MM.1S (cell line): Measurements from ENCODE around the gene ASPDH.

Source experiments
- DNase-seq: peaks from one replicate; pipeline ENCODE4 v3.0.0-alpha.2; 2015
- H2AFZ ChIP-seq: fragments of 300-600 bp; sonication (generic); 2 replicates; pipeline ENCODE4 v1.6.0; 2016; ENCODE audit warnings: antibody characterized with exemption, low read length
- H3F3A ChIP-seq: fragments of 300-600 bp; sonication (generic); 2 replicates; pipeline ENCODE4 v1.6.1; 2016; ENCODE audit warnings: mild to moderate bottlenecking, antibody characterized with exemption, low read length, moderate library complexity, mixed read lengths; ENCODE audit not compliant: insufficient read depth
- H3K27ac ChIP-seq: fragments of 300-600 bp; sonication (generic); 2 replicates; pipeline ENCODE4 v1.5.1; 2016; ENCODE audit warnings: mild to moderate bottlenecking, low read length
- H3K27me3 ChIP-seq: fragments of 300-600 bp; sonication (generic); replicated peaks from 2 replicates; pipeline ENCODE4 v1.6.0; 2016; ENCODE audit warnings: low read length; ENCODE audit not compliant: insufficient read depth
- H3K36me3 ChIP-seq: fragments of 300-600 bp; sonication (generic); replicated peaks from 2 replicates; pipeline ENCODE4 v1.6.1; 2016; ENCODE audit warnings: mild to moderate bottlenecking, low read length, mixed read lengths; ENCODE audit not compliant: insufficient read depth
- H3K4me1 ChIP-seq: fragments of 300-600 bp; sonication (generic); 2 replicates; pipeline ENCODE4 v1.6.1; 2016; ENCODE audit warnings: low read length, mixed read lengths
- H3K4me2 ChIP-seq: fragments of 300-600 bp; sonication (generic); 2 replicates; pipeline ENCODE4 v1.6.0; 2016; ENCODE audit warnings: low read depth, low read length
- H3K4me3 ChIP-seq: fragments of 300-600 bp; sonication (generic); 2 replicates; pipeline ENCODE4 v1.5.1; 2016; ENCODE audit warnings: low read length, mixed read lengths
- H3K79me2 ChIP-seq: fragments of 300-600 bp; sonication (generic); 2 replicates; pipeline ENCODE4 v1.6.1; 2016; ENCODE audit warnings: mixed run types, low read length, mixed read lengths
- H3K9ac ChIP-seq: fragments of 300-600 bp; sonication (generic); 2 replicates; pipeline ENCODE4 v1.6.1; 2016; ENCODE audit warnings: low read length, mixed read lengths
- H3K9me2 ChIP-seq: fragments of 300-600 bp; sonication (generic); replicated peaks from 2 replicates; pipeline ENCODE4 v1.6.1; 2016; ENCODE audit warnings: mild to moderate bottlenecking, low read length, mixed read lengths; ENCODE audit not compliant: insufficient read depth
- H3K9me3 ChIP-seq: fragments of 300-600 bp; sonication (generic); replicated peaks from 2 replicates; pipeline ENCODE4 v1.6.1; 2016; ENCODE audit warnings: mild to moderate bottlenecking, low read length, mixed read lengths; ENCODE audit not compliant: insufficient read depth
- H4K20me1 ChIP-seq: fragments of 300-600 bp; sonication (generic); 2 replicates; pipeline ENCODE4 v1.6.1; 2016; ENCODE audit warnings: mild to moderate bottlenecking, low read length, moderate library complexity, mixed read lengths; ENCODE audit not compliant: insufficient read depth
- EZH2 ChIP-seq: fragments of 300-600 bp; sonication (generic); optimal IDR thresholded peaks from 2 replicates; pipeline ENCODE3; 2017; ENCODE audit warnings: low read depth, mild to moderate bottlenecking, antibody characterized with exemption, low read length, mixed read lengths
- EZH2phosphoT487 ChIP-seq: fragments of 300-600 bp; sonication (generic); IDR thresholded peaks from 2 replicates; pipeline ENCODE4 v1.6.1; 2018; ENCODE audit warnings: antibody characterized with exemption, low read length
- TF ChIP-seq, protein P1 (sequence below): fragments of 300-600 bp; sonication (generic); IDR thresholded peaks from 2 replicates; pipeline ENCODE4 v1.5.1; 2016; ENCODE audit warnings: antibody characterized with exemption, low read length, mixed read lengths

Gene ASPDH

DNA sequence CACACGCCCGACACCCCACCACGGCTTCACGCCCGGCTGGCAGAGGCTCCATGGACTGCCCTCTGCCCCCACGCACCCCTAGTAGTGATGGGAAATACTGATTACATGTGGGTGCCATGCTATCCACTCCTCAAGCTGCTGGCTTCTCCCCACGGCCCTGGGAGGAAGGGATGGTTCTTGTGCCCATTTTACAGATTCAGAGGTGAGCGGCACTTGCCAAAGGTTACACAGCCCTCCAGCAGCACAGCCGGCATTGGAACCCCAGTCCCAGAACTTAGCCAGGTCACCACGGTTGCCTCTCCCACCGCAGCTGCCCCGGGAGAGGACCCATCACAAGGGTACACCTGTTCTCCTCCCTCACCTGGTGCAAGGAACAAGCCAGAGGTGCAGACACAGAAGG lies 41.3 kb upstream of the ASPDH start:
- no peak for DNase-seq
- H3K79me2 ChIP-seq = no peaks in the 10 kb centered on the region
- H3K36me3 ChIP-seq = no peaks in the 10 kb centered on the region
- no peak overlapping the region for H3K4me2 ChIP-seq
- no peak overlapping the region for H3K27ac ChIP-seq
- TF ChIP-seq, protein P1, sequence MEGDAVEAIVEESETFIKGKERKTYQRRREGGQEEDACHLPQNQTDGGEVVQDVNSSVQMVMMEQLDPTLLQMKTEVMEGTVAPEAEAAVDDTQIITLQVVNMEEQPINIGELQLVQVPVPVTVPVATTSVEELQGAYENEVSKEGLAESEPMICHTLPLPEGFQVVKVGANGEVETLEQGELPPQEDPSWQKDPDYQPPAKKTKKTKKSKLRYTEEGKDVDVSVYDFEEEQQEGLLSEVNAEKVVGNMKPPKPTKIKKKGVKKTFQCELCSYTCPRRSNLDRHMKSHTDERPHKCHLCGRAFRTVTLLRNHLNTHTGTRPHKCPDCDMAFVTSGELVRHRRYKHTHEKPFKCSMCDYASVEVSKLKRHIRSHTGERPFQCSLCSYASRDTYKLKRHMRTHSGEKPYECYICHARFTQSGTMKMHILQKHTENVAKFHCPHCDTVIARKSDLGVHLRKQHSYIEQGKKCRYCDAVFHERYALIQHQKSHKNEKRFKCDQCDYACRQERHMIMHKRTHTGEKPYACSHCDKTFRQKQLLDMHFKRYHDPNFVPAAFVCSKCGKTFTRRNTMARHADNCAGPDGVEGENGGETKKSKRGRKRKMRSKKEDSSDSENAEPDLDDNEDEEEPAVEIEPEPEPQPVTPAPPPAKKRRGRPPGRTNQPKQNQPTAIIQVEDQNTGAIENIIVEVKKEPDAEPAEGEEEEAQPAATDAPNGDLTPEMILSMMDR = no peak
- TF ChIP-seq EZH2phosphoT487 = no peak
- TF ChIP-seq EZH2 = no peak
- H3K27me3 ChIP-seq = peaks cover 91% of the 10 kb centered on the region
- no peaks in the 10 kb centered on the region for H3K4me1 ChIP-seq
- H3F3A ChIP-seq = no peaks in the 10 kb centered on the region
- H4K20me1 ChIP-seq = no peaks in the 10 kb centered on the region
- H3K9me2 ChIP-seq = no peaks in the 10 kb centered on the region
- H2AFZ ChIP-seq = no peak overlapping the region
- no peaks in the 10 kb centered on the region for H3K9me3 ChIP-seq
- no peak overlapping the region for H3K9ac ChIP-seq
- H3K4me3 ChIP-seq = no peak overlapping the region

DNA sequence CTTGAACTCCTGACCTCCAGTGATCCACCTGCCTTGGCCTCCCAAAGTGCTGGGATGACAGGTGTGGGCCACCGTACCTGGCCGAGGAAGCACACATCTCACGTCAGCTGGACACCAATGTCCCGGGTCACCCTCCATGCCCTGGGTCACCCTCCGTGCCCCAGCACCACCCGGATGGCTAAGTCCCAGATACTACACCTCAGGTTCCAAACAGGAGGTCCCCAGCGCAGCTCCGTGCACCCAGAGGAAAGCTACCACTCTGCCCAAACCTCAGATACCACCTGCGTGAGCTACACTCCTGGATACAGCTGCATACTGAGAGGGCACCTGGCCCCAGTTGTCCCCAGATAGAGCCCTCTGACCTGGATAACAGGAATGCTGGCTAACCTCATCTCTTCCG lies 40.5 kb upstream of the ASPDH start:
- H3K79me2 ChIP-seq = no peaks in the 10 kb centered on the region
- TF ChIP-seq EZH2 (no peak), EZH2phosphoT487 (no peak)
- TF ChIP-seq, protein P1 = no peak
- H3K27ac ChIP-seq = no peak overlapping the region
- H2AFZ ChIP-seq = no peak overlapping the region
- H3K4me1 ChIP-seq = no peaks in the 10 kb centered on the region
- no peaks in the 10 kb centered on the region for H3K9me2 ChIP-seq
- DNase-seq = no peak
- H3K4me3 ChIP-seq = no peak overlapping the region
- H3K36me3 ChIP-seq = no peaks in the 10 kb centered on the region
- no peaks in the 10 kb centered on the region for H3F3A ChIP-seq
- H3K9ac ChIP-seq = no peak overlapping the region
- H4K20me1 ChIP-seq = no peaks in the 10 kb centered on the region
- H3K4me2 ChIP-seq = no peak overlapping the region
- peaks cover 91% of the 10 kb centered on the region for H3K27me3 ChIP-seq
- no peaks in the 10 kb centered on the region for H3K9me3 ChIP-seq

DNA sequence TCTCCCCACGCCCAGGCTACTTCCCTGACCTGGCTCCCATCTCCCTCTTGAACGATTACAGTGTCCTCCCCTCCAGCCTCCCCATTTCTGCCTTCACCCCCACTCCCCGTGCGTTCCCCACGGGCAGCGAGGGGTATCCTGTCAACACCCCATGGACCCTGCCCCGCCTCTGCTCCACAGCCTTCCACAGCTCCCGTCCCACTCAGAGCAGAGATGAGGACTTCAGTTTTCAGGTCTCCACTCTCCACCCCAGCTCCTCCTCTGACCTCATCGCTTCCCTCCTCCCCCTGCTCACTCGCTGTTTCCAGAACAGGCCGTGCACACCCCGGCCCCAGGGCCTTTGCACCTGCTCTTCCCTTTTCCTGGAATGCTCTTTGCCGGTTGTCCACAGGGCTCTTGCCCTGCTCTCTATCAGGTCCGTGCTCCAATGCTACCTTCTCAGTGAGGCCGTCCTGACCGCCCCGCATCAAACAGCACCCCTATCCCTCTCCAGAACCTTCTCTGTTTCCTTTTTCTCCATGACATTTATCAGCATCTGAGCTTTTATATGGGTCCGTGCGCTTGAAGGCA lies 39.5 kb upstream of the ASPDH start:
- Histone ChIP-seq H3K27ac (no peak overlapping the region), H3K4me2 (no peak overlapping the region), H4K20me1 (no peaks in the 10 kb centered on the region), H3K36me3 (no peaks in the 10 kb centered on the region), H2AFZ (no peak overlapping the region), H3K9me3 (no peaks in the 10 kb centered on the region), H3F3A (no peaks in the 10 kb centered on the region), H3K79me2 (no peaks in the 10 kb centered on the region), H3K9me2 (no peaks in the 10 kb centered on the region), H3K4me1 (no peaks in the 10 kb centered on the region), H3K9ac (no peak overlapping the region), H3K27me3 (peaks cover 91% of the 10 kb centered on the region), H3K4me3 (no peak overlapping the region)
- TF ChIP-seq EZH2 = no peak
- TF ChIP-seq EZH2phosphoT487 = no peak
- TF ChIP-seq, protein P1 = no peak
- DNase-seq = no peak
